ENCODE data around the gene GPBAR1.
A peak's percentile ranks its signal among the peaks of the same experiment; 100 is the strongest.

Gene GPBAR1

DNA sequence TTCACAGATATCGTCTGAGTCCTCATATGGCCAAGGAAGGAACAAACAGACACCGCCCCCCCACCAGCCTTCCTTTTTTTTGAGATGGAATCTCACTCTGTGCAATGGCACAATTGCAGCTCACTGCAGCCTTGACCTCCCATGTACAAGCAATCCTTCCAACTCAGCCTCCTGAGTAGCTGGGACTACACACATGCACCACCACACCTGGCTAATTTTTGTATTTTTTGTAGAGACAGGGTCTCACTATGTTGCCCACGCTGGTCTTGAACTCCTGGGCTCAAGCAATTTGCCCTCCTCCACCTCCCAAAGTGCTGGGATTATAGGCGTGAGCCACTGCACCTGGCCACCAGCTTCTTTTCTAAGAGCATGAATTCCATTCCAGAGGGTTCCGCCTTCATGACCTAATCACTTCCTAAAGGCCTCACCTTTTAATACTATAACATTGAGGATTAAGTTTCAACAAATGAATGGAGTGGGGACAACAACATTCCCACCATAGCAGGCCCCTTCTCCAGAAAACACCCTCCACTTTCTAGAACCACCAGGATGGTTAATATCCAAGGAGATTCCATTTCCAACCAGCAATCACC, 33.7 kb downstream of the GPBAR1 start:
- Histone ChIP-seq H3K4me3 (ENCODE audit: low read length) (no peak overlapping the region), H3K27me3 (replicated peaks; ENCODE audit: insufficient read depth, low read length) (no peaks in the 10 kb centered on the region), H3K9ac (ENCODE audit: low read length) (no peak overlapping the region), H2AFZ (ENCODE audit: low read length) (no peak overlapping the region), H3K79me2 (ENCODE audit: low read length) (peaks cover 27% of the 10 kb centered on the region), H3K9me3 (replicated peaks; ENCODE audit: insufficient read depth, low read length) (no peaks in the 10 kb centered on the region), H3K36me3 (replicated peaks; ENCODE audit: insufficient read depth, low read length) (no peaks in the 10 kb centered on the region), H3K9me2 (replicated peaks; ENCODE audit: insufficient read depth, low read length) (no peaks in the 10 kb centered on the region), H3F3A (ENCODE audit: insufficient read depth, low read length) (peaks cover 31% of the 10 kb centered on the region), H3K27ac (ENCODE audit: low read length) (peak overlapping the region; percentile 9; the same call in 1 of the 2 replicates), H3K4me2 (ENCODE audit: low read depth, low read length) (peak overlapping the region; percentile 17; the same call in 1 of the 2 replicates), H3K4me1 (ENCODE audit: low read length) (peaks cover 47% of the 10 kb centered on the region), H4K20me1 (ENCODE audit: insufficient read depth, low read length) (no peaks in the 10 kb centered on the region)
- no peak for DNase-seq
- TF ChIP-seq EZH2 (optimal IDR thresholded peaks at IDR 0.05; ENCODE audit: low read depth, low read length) (no peak), CTCF (IDR thresholded peaks at IDR 0.05; ENCODE audit: low read length) (no peak), EZH2phosphoT487 (IDR thresholded peaks at IDR 0.05; ENCODE audit: low read length) (no peak)

DNA sequence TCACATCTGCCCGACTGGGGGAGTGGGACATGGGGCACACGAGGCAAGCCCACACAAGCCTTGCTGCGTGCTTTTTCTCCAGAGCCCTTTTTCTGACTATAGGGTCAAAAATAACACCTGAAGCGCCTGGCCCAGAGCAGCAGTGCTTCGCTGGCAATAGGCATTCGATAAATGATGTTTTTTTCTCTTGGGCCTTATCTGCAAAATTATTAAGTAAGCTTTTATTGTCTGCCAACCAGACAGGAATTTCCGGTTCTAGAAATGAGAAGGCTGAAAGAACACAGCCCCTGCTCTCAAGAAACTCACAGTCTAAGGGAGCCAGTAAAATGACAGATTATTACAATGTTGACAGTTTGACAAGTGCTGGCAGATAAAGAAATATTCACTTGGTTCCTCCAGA, 34.2 kb downstream of the GPBAR1 start:
- Histone ChIP-seq H3K4me2 (ENCODE audit: low read depth, low read length) (peak overlapping the region; percentile 17), H2AFZ (ENCODE audit: low read length) (peak overlapping the region; percentile 13; the same call in 1 of the 2 replicates), H3K79me2 (ENCODE audit: low read length) (peaks cover 22% of the 10 kb centered on the region), H3F3A (ENCODE audit: insufficient read depth, low read length) (peaks cover 31% of the 10 kb centered on the region), H3K36me3 (replicated peaks; ENCODE audit: insufficient read depth, low read length) (no peaks in the 10 kb centered on the region), H3K4me3 (ENCODE audit: low read length) (no peak overlapping the region), H3K9ac (ENCODE audit: low read length) (no peak overlapping the region), H3K9me2 (replicated peaks; ENCODE audit: insufficient read depth, low read length) (no peaks in the 10 kb centered on the region), H3K9me3 (replicated peaks; ENCODE audit: insufficient read depth, low read length) (no peaks in the 10 kb centered on the region), H3K4me1 (ENCODE audit: low read length) (peaks cover 42% of the 10 kb centered on the region), H3K27me3 (replicated peaks; ENCODE audit: insufficient read depth, low read length) (no peaks in the 10 kb centered on the region), H3K27ac (ENCODE audit: low read length) (peak overlapping the region; percentile 25; the same call in 1 of the 2 replicates), H4K20me1 (ENCODE audit: insufficient read depth, low read length) (no peaks in the 10 kb centered on the region)
- DNase-seq = peak; percentile 77
- TF ChIP-seq EZH2 (optimal IDR thresholded peaks at IDR 0.05; ENCODE audit: low read depth, low read length) (no peak), CTCF (IDR thresholded peaks at IDR 0.05; ENCODE audit: low read length) (no peak), EZH2phosphoT487 (IDR thresholded peaks at IDR 0.05; ENCODE audit: low read length) (no peak)

GRCh38 chr2:218296200-218296599, 35.4 kb downstream of the GPBAR1 start:
- Histone ChIP-seq H3K9ac (ENCODE audit: low read length) (no peak overlapping the region), H3K4me2 (ENCODE audit: low read depth, low read length) (no peak overlapping the region), H3K4me3 (ENCODE audit: low read length) (no peak overlapping the region), H3K9me2 (replicated peaks; ENCODE audit: insufficient read depth, low read length) (no peaks in the 10 kb centered on the region), H3F3A (ENCODE audit: insufficient read depth, low read length) (peaks cover 22% of the 10 kb centered on the region), H3K9me3 (replicated peaks; ENCODE audit: insufficient read depth, low read length) (no peaks in the 10 kb centered on the region), H3K36me3 (replicated peaks; ENCODE audit: insufficient read depth, low read length) (no peaks in the 10 kb centered on the region), H3K27me3 (replicated peaks; ENCODE audit: insufficient read depth, low read length) (no peaks in the 10 kb centered on the region), H3K4me1 (ENCODE audit: low read length) (peaks cover 32% of the 10 kb centered on the region), H3K27ac (ENCODE audit: low read length) (no peak overlapping the region), H3K79me2 (ENCODE audit: low read length) (peaks cover 11% of the 10 kb centered on the region), H2AFZ (ENCODE audit: low read length) (no peak overlapping the region), H4K20me1 (ENCODE audit: insufficient read depth, low read length) (no peaks in the 10 kb centered on the region)
- TF ChIP-seq EZH2phosphoT487 (IDR thresholded peaks at IDR 0.05; ENCODE audit: low read length) = no peak
- TF ChIP-seq EZH2 (optimal IDR thresholded peaks at IDR 0.05; ENCODE audit: low read depth, low read length) = no peak
- no peak for TF ChIP-seq CTCF (IDR thresholded peaks at IDR 0.05; ENCODE audit: low read length)
- DNase-seq = no peak
